CD4-positive, alpha-beta T cell treated with Interleukin-21 for 1 hour (primary cell): ENCODE results near the gene GRM3.

Experiments
- DNase-seq: peaks from one replicate; pipeline ENCODE4 v3.0.0-alpha.2; 2020

The GRM3 gene

GRCh38 chr7:86706406-86706805 is 62.7 kb downstream of the GRM3 start:
- no peak for DNase-seq

GRCh38 chr7:86708031-86708680 is 64.4 kb downstream of the GRM3 start:
- no peak for DNase-seq

- no peak for DNase-seq
Observed at GRCh38 chr7:86720306-86720705, 76.6 kb downstream of the GRM3 start.

- no peak for DNase-seq
Observed at GRCh38 chr7:86733783-86734182, 90.1 kb downstream of the GRM3 start.

DNA sequence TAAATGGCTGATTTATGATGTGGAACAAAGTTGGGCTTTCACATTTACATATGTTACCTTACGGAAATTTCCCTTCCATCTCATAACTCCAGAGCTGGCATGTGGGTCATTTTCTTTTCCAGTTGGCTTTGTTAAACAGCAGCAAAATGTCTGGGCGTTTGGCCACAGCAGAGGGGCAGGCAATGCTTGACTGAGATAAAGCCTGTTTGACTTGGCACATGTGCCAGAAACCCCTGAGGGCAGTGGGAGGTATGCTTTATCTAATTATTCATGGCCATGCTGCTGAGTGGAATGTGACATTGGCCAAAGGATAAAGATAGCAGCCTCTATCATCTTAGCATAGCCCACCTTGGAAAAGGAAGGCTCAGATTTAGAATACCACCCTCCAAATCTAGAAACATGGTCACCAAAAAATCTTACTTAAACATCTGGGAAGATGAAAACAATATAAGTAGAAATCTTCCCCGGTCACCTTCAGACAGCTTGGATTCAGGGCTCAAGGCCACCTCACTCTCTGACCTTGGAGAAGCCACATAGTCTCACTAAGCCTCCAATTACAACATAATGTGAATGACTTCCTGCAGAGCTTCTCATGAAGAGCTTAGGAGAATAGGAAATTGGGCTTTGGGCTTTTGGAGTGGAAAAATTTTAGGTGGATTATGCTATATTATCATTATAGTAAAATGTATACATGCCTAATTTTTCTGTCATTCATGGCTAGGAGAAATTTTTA is 101.5 kb downstream of the GRM3 start:
- DNase-seq = no peak

DNA sequence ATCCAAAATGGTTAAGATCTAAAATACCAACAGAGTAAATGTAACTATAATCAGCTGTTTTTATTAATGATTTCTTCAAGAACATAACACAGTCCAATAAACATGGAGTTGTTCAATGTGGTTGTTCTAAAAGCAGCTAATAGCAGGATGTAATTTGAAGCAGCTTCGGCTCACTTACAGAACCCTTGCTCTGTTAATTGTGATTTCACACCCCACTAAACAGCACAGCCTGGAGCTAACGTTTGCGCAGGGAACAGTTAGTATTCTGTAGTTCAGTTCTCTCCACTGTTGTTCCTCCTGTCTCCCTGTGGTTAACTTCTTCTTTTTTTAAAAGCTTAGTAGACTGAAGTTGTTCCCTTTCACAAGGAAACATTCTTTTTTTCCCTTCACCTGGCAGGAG is 104.0 kb downstream of the GRM3 start:
- DNase-seq = no peak

DNA sequence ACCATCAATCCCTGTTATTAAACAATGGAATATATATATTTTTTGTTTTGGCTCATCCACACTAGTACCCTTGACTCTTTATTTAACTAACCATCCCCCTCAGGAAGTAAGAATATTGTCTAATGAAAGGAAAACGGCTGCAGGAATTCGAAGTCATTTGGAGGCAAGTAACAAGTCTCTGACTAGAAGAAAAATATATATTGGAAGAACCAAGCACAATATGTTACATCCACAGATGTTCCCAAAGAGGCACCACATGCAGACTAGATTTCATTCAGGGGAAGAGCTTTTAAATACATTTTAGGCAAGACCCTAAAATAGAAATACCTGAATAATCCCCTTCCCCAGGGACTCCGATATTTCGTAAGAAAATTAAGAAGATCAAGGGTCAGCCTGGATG is 104.5 kb downstream of the GRM3 start:
- no peak for DNase-seq

DNA sequence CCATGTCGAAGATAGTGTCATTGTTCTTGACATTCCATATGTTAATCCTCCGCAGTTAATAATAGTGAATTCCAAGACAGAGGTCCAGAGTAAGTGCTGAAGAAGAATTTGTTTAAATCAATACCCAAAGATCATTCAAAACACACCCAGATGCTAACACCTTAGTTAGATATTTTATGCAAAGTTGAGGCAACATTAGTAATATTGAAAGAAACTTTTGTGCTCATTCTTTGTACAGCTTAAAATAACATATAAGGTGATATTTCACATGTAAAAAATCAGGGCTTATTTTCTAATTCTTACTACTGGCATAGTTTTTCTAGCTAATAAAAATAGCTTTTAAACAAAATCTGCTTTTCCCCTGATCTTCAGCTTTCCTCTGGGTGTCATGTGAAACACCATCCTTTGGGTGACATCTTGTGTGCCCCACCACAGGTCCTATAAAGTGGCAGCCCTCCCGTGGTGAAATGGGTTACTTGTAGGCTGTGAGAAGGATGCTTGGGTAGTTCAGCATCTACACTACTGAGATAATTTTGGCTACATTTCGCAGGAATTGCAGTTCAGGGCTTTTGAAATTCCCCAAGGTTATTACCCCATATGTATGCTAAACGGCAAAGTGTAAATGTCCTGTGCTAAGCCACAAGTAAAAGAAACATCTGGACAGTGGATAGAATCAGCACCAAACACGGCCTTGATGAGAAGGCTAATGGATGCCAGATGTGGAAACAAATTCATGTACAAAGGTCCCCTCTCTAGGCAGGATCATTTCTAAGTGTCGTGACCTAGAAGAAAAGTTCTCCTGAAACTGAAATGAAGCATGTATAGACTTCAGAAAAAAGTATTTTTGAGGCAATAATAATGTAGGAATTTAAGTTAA is 105.4 kb downstream of the GRM3 start:
- DNase-seq = no peak

DNA sequence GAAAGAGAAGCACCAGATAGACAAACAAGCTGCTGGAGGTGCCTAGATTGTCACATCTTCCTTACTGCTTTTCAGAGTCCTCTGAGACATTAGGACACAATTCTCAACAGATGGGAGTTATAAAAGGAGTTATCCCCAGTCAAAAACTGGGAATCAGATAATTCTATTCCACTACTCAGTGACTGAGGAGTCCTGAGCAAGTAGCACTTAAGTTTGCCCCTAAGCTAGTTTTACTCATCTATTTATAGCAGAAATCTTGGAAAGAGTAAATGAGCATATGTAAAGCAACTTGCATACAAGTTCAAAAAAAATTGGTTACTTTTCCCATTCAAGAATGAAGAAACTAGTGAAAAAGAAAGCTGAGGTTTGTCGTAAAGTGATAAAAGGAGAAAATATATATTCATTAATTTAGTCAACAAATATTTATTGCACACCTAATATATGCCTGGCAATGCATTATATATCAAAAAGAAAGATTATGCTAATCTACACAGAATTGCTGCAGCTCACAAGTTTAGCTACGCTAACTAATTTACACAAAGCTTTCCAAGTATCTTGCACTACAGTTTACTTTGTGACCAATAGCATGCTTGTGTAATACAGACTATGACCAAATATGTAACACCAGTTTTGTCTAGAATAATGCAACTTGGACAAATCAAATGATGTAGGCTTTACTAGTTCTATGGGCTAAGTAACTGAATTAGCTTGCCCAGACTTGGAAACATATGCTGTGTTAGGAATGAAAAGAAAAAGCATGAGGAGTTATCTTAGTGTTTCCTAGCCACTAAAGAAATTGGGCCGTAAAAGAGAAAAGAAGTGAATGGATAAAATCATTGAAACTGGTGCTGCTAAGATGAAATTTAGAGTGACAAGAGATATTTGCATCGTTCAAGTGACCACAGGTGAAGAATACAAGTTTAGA is 106.3 kb downstream of the GRM3 start:
- DNase-seq = no peak

- no peak for DNase-seq
Observed at GRCh38 chr7:86760236-86760635, 116.5 kb downstream of the GRM3 start.

- DNase-seq = no peak
Observed at GRCh38 chr7:86762129-86762528, 118.4 kb downstream of the GRM3 start.

DNA sequence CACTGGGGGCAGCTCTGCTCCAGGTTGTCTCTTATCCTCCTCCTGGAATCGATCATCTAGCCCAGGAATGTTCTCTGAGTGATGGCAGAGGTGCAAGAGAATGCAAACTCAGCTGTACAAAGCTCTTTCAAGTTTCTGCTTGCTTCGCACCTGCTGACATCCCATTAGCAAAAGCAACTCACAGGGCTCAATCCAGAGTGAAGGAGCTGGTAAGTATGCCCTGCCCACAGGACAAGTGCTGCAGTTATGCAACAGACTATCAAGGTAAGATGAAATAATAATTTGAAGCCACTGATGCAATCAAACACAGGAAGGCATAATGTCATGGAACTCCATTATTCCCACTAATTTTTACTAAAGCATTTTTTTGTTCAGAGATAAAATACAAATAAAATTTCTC is 122.2 kb downstream of the GRM3 start:
- no peak for DNase-seq

GRCh38 chr7:86768394-86768793 is 124.7 kb downstream of the GRM3 start:
- DNase-seq = no peak

DNA sequence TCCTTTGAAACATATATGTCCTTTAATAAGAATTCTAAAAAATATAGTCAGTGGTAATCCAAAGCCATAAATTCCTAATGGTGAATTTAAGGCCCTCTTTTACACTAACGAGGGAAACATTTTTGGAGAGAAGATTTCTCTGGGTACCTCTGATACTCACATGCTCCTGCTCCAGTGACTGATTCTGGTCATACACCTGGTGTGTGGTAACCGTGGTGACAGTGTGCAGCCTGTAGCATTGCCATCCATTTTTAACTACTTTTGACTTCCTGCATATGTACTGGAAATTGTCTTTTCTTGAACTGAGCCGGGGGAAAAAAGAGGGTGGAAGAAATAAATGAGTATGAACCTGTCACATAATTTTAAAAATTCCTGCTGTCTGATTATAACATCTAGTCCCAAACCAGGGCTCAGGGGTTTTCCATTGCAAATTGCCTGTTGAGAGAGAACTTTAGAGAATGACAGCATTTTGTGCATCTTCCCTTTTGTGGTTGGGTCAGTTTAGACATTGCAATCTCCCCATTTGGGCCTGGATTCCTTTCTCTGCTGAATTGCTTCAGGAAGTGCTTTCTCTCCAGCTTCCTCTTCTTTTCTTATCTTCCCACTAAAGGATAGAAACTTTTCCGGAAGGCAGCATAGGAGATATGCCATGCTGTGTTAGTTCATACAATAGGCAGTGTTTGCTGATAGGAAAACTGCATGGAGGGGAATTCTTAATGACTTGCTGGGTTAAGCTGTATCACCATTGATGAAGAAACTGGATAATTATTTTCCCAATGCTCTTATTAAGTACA is 125.5 kb downstream of the GRM3 start:
- no peak for DNase-seq

DNA sequence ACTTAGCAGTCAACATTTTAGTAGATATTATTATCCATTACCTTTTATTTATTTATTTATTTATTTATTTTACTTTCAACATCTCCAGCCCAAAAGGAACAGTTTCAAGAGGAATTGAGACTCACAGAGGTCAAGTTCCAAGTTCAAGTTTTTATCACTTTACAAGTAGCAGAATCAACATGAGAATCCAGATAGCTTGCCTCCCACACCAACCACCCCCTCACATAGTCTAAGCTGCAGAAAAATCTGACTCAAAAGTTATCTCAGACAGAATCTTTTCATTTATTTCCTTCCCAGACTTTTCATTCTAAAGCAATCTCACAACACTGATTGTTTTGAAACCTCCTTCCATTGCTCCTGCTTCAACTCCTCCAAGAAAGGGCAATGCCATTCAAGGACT is 129.6 kb downstream of the GRM3 start:
- no peak for DNase-seq

GRCh38 chr7:86775203-86775602 is 131.5 kb downstream of the GRM3 start:
- DNase-seq = no peak

DNA sequence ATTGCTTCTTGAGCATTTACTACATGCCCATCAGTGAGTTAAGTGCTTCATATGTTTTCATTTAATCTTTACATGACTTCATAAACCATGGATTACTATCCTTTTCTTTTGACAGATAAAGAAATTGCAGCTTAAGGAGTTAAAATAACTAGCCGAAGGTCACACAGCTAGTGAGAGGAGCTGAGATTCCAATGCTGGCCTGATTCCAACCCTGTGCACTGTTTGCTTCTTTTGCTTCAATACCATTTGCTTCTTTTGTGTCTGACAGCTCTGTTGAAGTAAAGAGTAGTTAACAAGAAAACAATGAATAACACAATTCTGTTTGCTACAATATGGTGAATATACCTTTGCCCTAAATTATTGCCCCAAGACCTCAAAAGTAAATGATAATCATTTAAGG is 132.4 kb downstream of the GRM3 start:
- DNase-seq = no peak

- DNase-seq = no peak
Observed at GRCh38 chr7:86778271-86778670, 134.6 kb downstream of the GRM3 start.

DNA sequence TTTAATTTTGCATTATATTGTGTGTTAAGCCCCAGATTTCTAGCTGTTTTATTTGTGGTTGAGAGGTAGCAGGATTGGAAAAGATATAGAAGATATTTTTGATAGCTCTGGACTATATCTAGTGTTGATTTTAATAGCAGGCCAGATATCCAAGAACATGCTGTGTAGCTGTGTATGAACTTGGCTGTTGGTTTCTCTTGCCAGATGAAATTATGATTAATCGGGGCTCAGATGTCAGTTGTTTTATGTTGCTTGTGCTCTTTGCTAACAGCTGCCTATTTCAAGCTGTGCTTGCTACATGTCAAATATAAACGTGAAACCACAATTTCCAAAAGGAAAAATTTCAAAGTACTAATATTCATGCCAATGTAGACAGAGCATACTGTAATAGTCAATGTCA is 141.1 kb downstream of the GRM3 start:
- no peak for DNase-seq

GRCh38 chr7:86785641-86786040 is 141.9 kb downstream of the GRM3 start:
- no peak for DNase-seq

- no peak for DNase-seq
Observed at GRCh38 chr7:86786376-86786775, 142.7 kb downstream of the GRM3 start.

DNA sequence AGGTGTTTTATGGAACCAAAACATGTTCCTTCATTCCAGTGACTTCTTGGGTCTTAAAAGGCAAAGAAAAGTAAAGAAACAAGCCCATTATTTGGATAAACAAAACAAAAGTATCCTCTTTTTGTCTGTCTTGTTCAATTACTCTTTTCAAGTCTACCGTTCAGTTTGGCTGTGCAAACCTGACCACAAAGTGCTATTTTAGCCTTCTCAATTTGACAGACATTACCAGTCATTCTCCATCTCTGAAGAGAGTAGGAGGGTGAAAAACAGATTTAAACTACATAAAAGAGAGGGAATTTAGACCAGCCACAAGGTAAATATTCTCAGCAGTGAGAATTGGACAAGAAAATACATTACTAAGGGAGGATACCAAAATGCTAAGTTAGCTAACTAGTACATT is 145.2 kb downstream of the GRM3 start:
- DNase-seq = no peak
